Fibroblast of pulmonary artery (primary cell): Measurements from ENCODE around the gene EFS.

ENCODE experiments used
- DNase-seq: peaks from one replicate; pipeline ENCODE4 v3.0.0-alpha.2; 2010; ENCODE audit warnings: low read depth
- H3K4me3 ChIP-seq: replicated peaks from 2 replicates; pipeline ENCODE4 v1.5.1; 2011; ENCODE audit warnings: low read depth, mild to moderate bottlenecking, control low read depth, low read length, moderate library complexity
- CTCF ChIP-seq: IDR thresholded peaks from 2 replicates; pipeline ENCODE4 v1.5.1; 2011; ENCODE audit warnings: mild to moderate bottlenecking, control low read depth, low read length, inconsistent platforms; ENCODE audit errors: missing control alignments

EFS gene

GRCh38 chr14:23358553-23359166 lies 6.3 kb downstream of the EFS start:
- no peak overlapping the region for H3K4me3 ChIP-seq
- TF ChIP-seq CTCF, result no peak
- no peak for DNase-seq

- no peak for DNase-seq
- no peak overlapping the region for H3K4me3 ChIP-seq
- TF ChIP-seq CTCF, result no peak
Measured at GRCh38 chr14:23358042-23358441, 6.9 kb downstream of the EFS start.

- no peak for DNase-seq
- no peak for TF ChIP-seq CTCF
Measured at GRCh38 chr14:23357261-23357660, 7.7 kb downstream of the EFS start.

GRCh38 chr14:23356662-23357061 lies 8.3 kb downstream of the EFS start:
- no peak for TF ChIP-seq CTCF
- no peak overlapping the region for H3K4me3 ChIP-seq
- no peak for DNase-seq

More at GRCh38 chr14:23357261-23357660, 7.7 kb downstream of the EFS start:
- H3K4me3 ChIP-seq, result no peak overlapping the region

- no peak overlapping the region for H3K4me3 ChIP-seq
- no peak for TF ChIP-seq CTCF
- DNase-seq, result no peak
Measured at GRCh38 chr14:23355871-23356435, 9.0 kb downstream of the EFS start.

GRCh38 chr14:23354990-23355389 lies 10.0 kb downstream of the EFS start:
- H3K4me3 ChIP-seq, result no peak overlapping the region
- no peak for DNase-seq
- TF ChIP-seq CTCF, result no peak

- DNase-seq, result no peak
- no peak for TF ChIP-seq CTCF
- H3K4me3 ChIP-seq, result no peak overlapping the region
Measured at GRCh38 chr14:23353433-23353780, 11.6 kb downstream of the EFS start.
